HepG2 (cell line): ENCODE results near the gene MIEF1. TPM values are rescaled to one million over a fixed set of nuclear protein-coding genes. Genes with fewer than 3 reads are reported as not detected.

Experiments used
- GATAD2A ChIP-seq: IDR thresholded peaks from 2 replicates; pipeline ENCODE4 v1.6.1; 2016
- HHEX ChIP-seq: IDR thresholded peaks from 2 replicates; pipeline ENCODE4 v1.6.1; 2016; ENCODE audit warnings: control low read depth
- MAFG ChIP-seq: sonication (generic); formaldehyde crosslinking; IDR thresholded peaks from 2 replicates; pipeline ENCODE4 v1.5.1; 2020; ENCODE audit warnings: mild to moderate bottlenecking, missing genetic modification reagents
- RNF2 ChIP-seq: fragments of 450-650 bp; conservative IDR thresholded peaks from 2 replicates; pipeline ENCODE4 v1.6.1; 2016; ENCODE audit warnings: low read depth
- SUZ12 ChIP-seq: fragments of 150-350 bp; IDR thresholded peaks from 2 replicates; pipeline ENCODE4 v1.6.1; 2014; ENCODE audit warnings: low read depth, low read length
- TGIF2 ChIP-seq: IDR thresholded peaks from 2 replicates; pipeline ENCODE4 v1.6.1; 2016; ENCODE audit warnings: control low read depth, missing compliant biosample characterization
- ZBTB8A ChIP-seq: sonication (generic); formaldehyde crosslinking; IDR thresholded peaks from 2 replicates; pipeline ENCODE4 v1.4.0; 2020; ENCODE audit warnings: mild to moderate bottlenecking, low read depth, missing genetic modification reagents, borderline replicate concordance
- ZNF274 ChIP-seq: sonication (generic); formaldehyde crosslinking; IDR thresholded peaks from 2 replicates; pipeline ENCODE4 v1.5.1; 2020; ENCODE audit warnings: mild to moderate bottlenecking, missing genetic modification reagents
- ZNF773 ChIP-seq: sonication (generic); formaldehyde crosslinking; IDR thresholded peaks from 2 replicates; pipeline ENCODE4 v1.4.0; 2020; ENCODE audit warnings: missing genetic modification reagents, borderline replicate concordance
- polyA plus RNA-seq, 8 experiments: library from polyadenylated mRNA; depleted of rRNA in 3 of 8; stranded (reverse) in 7 of 8; unstranded in 1 of 8; fragments of >200 nt; fragmentation: Illumina TruSeq in 4 of 8; extraction: Trizol in 4 of 8; gene quantifications; 2 replicates each; pipeline versions ENCODE4 v1.2.1 to v1.2.3, GENCODE V29; 2011 to 2016; ENCODE audit warnings: low read depth in 4 of 8, missing spikeins in 1 of 8, mixed read lengths in 1 of 8; ENCODE audit not compliant: insufficient read depth in 1 of 8
- total RNA-seq, 5 experiments: library from RNA; depleted of rRNA; stranded (reverse); fragments of >200 nt; fragmentation: Illumina TruSeq; extraction: Trizol; gene quantifications; 2 replicates each; pipeline ENCODE4 v1.2.3, GENCODE V29; 2016; ENCODE audit warnings: low read depth in 1 of 5
- TF ChIP-seq, protein P1 (sequence below): sonication (generic); formaldehyde crosslinking; IDR thresholded peaks from 2 replicates; pipeline ENCODE4 v1.5.0; 2020; ENCODE audit warnings: missing genetic modification reagents, mild to moderate bottlenecking, borderline replicate concordance
- TF ChIP-seq, protein P2 (sequence below): sonication (generic); formaldehyde crosslinking; IDR thresholded peaks from 2 replicates; pipeline ENCODE4 v1.4.0; 2020; ENCODE audit warnings: missing genetic modification reagents, borderline replicate concordance
- TF ChIP-seq, protein P3 (sequence below): sonication (generic); formaldehyde crosslinking; IDR thresholded peaks from 2 replicates; pipeline ENCODE4 v1.5.0; 2020; ENCODE audit warnings: mild to moderate bottlenecking, missing genetic modification reagents, borderline replicate concordance

Gene MIEF1
- total and polyA plus RNA-seq, 2 of the 13 experiments (the other 11 are each of a cell fraction or from before 2014, with no cell fraction given), result 21.7 to 34.8 TPM

DNA sequence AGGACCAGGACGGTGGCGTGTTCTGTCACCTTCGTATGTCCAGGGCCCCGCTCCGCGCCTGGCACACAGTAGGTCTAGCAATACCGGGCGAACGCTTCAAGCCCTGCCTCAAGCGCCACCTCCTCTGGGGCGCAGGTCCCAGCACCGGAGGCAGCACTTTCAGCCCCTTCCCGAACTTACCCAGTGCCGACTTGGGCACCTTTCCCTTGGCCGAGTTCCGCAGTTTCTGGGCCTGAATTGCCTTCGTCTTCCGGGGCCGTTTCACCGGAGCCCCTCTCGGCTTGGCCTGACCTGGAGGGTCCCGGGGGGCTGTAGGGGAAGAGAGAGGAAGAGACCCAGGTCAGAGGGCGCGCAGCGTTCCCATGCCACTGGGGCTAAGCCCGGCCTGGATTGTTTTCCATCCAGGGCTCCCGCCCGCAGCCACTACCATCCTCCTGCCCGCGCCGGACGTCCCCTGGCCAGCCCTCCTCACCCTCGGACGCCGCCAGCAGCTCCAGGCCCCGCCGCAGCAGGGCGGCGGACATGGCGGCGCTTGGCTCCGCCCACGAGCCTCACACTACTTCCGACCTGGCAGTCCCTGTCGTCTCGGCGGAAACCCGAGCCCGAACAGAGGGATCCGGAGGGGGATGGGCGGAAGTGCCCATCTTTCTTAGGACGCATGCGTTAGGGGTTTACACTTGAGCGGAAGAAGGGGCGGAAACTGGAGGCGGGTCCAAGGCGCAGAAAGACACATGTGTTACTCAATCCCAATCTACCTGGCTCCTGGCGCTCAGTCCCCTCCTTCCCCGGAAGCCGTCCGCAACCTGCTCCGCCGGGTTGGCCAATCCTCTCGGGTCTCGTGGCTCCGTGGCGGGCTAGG lies 30.4 kb downstream of the MIEF1 start, which contains the start of gene RPS19BP1 (continued):
- TF ChIP-seq, protein P1, sequence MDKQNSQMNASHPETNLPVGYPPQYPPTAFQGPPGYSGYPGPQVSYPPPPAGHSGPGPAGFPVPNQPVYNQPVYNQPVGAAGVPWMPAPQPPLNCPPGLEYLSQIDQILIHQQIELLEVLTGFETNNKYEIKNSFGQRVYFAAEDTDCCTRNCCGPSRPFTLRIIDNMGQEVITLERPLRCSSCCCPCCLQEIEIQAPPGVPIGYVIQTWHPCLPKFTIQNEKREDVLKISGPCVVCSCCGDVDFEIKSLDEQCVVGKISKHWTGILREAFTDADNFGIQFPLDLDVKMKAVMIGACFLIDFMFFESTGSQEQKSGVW (CRISPR knock-in tag), result peak; percentile 55; the same call in 1 of the 2 replicates
- no peak for TF ChIP-seq SUZ12
- TF ChIP-seq, protein P2, sequence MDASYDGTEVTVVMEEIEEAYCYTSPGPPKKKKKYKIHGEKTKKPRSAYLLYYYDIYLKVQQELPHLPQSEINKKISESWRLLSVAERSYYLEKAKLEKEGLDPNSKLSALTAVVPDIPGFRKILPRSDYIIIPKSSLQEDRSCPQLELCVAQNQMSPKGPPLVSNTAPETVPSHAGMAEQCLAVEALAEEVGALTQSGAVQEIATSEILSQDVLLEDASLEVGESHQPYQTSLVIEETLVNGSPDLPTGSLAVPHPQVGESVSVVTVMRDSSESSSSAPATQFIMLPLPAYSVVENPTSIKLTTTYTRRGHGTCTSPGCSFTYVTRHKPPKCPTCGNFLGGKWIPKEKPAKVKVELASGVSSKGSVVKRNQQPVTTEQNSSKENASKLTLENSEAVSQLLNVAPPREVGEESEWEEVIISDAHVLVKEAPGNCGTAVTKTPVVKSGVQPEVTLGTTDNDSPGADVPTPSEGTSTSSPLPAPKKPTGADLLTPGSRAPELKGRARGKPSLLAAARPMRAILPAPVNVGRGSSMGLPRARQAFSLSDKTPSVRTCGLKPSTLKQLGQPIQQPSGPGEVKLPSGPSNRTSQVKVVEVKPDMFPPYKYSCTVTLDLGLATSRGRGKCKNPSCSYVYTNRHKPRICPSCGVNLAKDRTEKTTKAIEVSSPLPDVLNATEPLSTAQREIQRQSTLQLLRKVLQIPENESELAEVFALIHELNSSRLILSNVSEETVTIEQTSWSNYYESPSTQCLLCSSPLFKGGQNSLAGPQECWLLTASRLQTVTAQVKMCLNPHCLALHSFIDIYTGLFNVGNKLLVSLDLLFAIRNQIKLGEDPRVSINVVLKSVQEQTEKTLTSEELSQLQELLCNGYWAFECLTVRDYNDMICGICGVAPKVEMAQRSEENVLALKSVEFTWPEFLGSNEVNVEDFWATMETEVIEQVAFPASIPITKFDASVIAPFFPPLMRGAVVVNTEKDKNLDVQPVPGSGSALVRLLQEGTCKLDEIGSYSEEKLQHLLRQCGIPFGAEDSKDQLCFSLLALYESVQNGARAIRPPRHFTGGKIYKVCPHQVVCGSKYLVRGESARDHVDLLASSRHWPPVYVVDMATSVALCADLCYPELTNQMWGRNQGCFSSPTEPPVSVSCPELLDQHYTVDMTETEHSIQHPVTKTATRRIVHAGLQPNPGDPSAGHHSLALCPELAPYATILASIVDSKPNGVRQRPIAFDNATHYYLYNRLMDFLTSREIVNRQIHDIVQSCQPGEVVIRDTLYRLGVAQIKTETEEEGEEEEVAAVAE (CRISPR knock-in tag), result peak; percentile 55; the same call in 1 of the 2 replicates
- TF ChIP-seq ZNF274 (CRISPR knock-in tag), result no peak
- TF ChIP-seq ZNF773 (CRISPR knock-in tag), result no peak
- TF ChIP-seq RNF2, result no peak
- 0 out of 2 replicates have a peak, but pooled peaks have one; percentile 37 for TF ChIP-seq GATAD2A (CRISPR knock-in tag)
- TF ChIP-seq, protein P3, sequence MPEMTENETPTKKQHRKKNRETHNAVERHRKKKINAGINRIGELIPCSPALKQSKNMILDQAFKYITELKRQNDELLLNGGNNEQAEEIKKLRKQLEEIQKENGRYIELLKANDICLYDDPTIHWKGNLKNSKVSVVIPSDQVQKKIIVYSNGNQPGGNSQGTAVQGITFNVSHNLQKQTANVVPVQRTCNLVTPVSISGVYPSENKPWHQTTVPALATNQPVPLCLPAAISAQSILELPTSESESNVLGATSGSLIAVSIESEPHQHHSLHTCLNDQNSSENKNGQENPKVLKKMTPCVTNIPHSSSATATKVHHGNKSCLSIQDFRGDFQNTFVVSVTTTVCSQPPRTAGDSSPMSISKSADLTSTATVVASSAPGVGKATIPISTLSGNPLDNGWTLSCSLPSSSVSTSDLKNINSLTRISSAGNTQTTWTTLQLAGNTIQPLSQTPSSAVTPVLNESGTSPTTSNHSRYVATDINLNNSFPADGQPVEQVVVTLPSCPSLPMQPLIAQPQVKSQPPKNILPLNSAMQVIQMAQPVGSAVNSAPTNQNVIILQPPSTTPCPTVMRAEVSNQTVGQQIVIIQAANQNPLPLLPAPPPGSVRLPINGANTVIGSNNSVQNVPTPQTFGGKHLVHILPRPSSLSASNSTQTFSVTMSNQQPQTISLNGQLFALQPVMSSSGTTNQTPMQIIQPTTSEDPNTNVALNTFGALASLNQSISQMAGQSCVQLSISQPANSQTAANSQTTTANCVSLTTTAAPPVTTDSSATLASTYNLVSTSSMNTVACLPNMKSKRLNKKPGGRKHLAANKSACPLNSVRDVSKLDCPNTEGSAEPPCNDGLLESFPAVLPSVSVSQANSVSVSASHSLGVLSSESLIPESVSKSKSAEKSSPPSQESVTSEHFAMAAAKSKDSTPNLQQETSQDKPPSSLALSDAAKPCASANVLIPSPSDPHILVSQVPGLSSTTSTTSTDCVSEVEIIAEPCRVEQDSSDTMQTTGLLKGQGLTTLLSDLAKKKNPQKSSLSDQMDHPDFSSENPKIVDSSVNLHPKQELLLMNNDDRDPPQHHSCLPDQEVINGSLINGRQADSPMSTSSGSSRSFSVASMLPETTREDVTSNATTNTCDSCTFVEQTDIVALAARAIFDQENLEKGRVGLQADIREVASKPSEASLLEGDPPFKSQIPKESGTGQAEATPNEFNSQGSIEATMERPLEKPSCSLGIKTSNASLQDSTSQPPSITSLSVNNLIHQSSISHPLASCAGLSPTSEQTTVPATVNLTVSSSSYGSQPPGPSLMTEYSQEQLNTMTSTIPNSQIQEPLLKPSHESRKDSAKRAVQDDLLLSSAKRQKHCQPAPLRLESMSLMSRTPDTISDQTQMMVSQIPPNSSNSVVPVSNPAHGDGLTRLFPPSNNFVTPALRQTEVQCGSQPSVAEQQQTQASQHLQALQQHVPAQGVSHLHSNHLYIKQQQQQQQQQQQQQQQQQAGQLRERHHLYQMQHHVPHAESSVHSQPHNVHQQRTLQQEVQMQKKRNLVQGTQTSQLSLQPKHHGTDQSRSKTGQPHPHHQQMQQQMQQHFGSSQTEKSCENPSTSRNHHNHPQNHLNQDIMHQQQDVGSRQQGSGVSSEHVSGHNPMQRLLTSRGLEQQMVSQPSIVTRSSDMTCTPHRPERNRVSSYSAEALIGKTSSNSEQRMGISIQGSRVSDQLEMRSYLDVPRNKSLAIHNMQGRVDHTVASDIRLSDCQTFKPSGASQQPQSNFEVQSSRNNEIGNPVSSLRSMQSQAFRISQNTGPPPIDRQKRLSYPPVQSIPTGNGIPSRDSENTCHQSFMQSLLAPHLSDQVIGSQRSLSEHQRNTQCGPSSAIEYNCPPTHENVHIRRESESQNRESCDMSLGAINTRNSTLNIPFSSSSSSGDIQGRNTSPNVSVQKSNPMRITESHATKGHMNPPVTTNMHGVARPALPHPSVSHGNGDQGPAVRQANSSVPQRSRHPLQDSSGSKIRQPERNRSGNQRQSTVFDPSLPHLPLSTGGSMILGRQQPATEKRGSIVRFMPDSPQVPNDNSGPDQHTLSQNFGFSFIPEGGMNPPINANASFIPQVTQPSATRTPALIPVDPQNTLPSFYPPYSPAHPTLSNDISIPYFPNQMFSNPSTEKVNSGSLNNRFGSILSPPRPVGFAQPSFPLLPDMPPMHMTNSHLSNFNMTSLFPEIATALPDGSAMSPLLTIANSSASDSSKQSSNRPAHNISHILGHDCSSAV, result no peak; the same call in 1 of the 2 replicates
- no peak for TF ChIP-seq ZBTB8A
- TF ChIP-seq TGIF2 (CRISPR knock-in tag), result no peak
- peak; percentile 44; the same call in 1 of the 2 replicates for TF ChIP-seq MAFG (CRISPR knock-in tag)
- TF ChIP-seq HHEX (CRISPR knock-in tag), result no peak
